Hepatocyte (in vitro differentiated cells): ENCODE results near the gene CELF5. TPM values are rescaled to one million over a fixed set of nuclear protein-coding genes. Genes with fewer than 3 reads are reported as not detected.
"Not testable (repeated sequence)": the region's sequence is repeated elsewhere in the genome, so short reads cannot be mapped to it uniquely, and the experiment has no call there.

Experiments
- DNase-seq: peaks from one replicate; pipeline ENCODE4 v3.0.0-alpha.2; 2016; ENCODE audit warnings: low spot score
- H2AFZ ChIP-seq: fragments of 200-600 bp; sonication (generic); 2 replicates; pipeline ENCODE4 v1.6.0; 2016; ENCODE audit warnings: antibody characterized with exemption, mild to moderate bottlenecking
- H3K27ac ChIP-seq: fragments of 200-600 bp; sonication (generic); 2 replicates; pipeline ENCODE4 v1.5.1; 2016; ENCODE audit warnings: mild to moderate bottlenecking
- H3K27me3 ChIP-seq: fragments of 200-600 bp; sonication (generic); 2 replicates; pipeline ENCODE4 v1.6.1; 2016
- H3K36me3 ChIP-seq: fragments of 200-600 bp; sonication (generic); replicated peaks from 2 replicates; pipeline ENCODE4 v1.5.1; 2016; ENCODE audit warnings: low read depth; ENCODE audit not compliant: insufficient read depth
- H3K4me1 ChIP-seq: fragments of 200-600 bp; sonication (generic); 2 replicates; pipeline ENCODE4 v1.5.1; 2016; ENCODE audit warnings: mild to moderate bottlenecking, moderate library complexity; ENCODE audit not compliant: insufficient read depth
- H3K4me2 ChIP-seq: fragments of 200-600 bp; sonication (generic); 2 replicates; pipeline ENCODE4 v1.6.0; 2016
- H3K4me3 ChIP-seq: fragments of 200-600 bp; sonication (generic); 2 replicates; pipeline ENCODE4 v1.5.1; 2016; ENCODE audit warnings: mild to moderate bottlenecking
- H3K79me2 ChIP-seq: fragments of 200-600 bp; sonication (generic); 2 replicates; pipeline ENCODE4 v1.6.0; 2017; ENCODE audit warnings: mild to moderate bottlenecking
- H3K9me2 ChIP-seq: fragments of 200-600 bp; sonication (generic); replicated peaks from 2 replicates; pipeline ENCODE4 v1.6.0; 2017; ENCODE audit warnings: mild to moderate bottlenecking; ENCODE audit not compliant: insufficient read depth
- H3K9me3 ChIP-seq: fragments of 200-600 bp; sonication (generic); 2 replicates; pipeline ENCODE4 v1.5.1; 2016; ENCODE audit warnings: low read depth, mild to moderate bottlenecking
- H4K20me1 ChIP-seq: fragments of 200-600 bp; sonication (generic); 2 replicates; pipeline ENCODE4 v1.6.0; 2016; ENCODE audit warnings: mild to moderate bottlenecking; ENCODE audit not compliant: insufficient read depth, poor library complexity, severe bottlenecking
- EZH2 ChIP-seq: fragments of 200-600 bp; sonication (generic); IDR thresholded peaks from 2 replicates; pipeline ENCODE4 v1.6.1; 2016; ENCODE audit warnings: antibody characterized with exemption, mild to moderate bottlenecking, borderline replicate concordance
- EZH2phosphoT487 ChIP-seq: fragments of 200-600 bp; sonication (generic); IDR thresholded peaks from one replicate; pipeline ENCODE4 v1.6.1; 2018; ENCODE audit warnings: antibody characterized with exemption, mild to moderate bottlenecking, low read depth, moderate library complexity; ENCODE audit not compliant: unreplicated experiment, severe bottlenecking
- WGBS: methylation state at CpG from one replicate; pipeline ENCODE4 v1.1.6; 2016; ENCODE audit warnings: low lambda C conversion rate; ENCODE audit errors: missing lambda C conversion rate; 5-methylcytosine and 5-hydroxymethylcytosine counted together
- polyA plus RNA-seq: library from polyadenylated mRNA; unstranded; fragments of >200 nt; fragmentation: Nextera tagmentation; extraction: Ambion mirVana; gene quantifications from 2 replicates; pipeline ENCODE4 v1.2.1, GENCODE V29; 2016
- total RNA-seq: library from RNA; depleted of rRNA; stranded (reverse); fragments of >200 nt; gene quantifications from 2 replicates; pipeline ENCODE4 v1.2.3, GENCODE V29; 2014
- TF ChIP-seq, protein P1 (sequence below): fragments of 200-600 bp; sonication (generic); IDR thresholded peaks from 2 replicates; pipeline ENCODE4 v1.5.1; 2016; ENCODE audit warnings: antibody characterized with exemption, mild to moderate bottlenecking; ENCODE audit not compliant: poor library complexity

Gene CELF5
- total and polyA plus RNA-seq, 2 experiments from 2014 or later: 0.03 to 0.17 TPM

DNA sequence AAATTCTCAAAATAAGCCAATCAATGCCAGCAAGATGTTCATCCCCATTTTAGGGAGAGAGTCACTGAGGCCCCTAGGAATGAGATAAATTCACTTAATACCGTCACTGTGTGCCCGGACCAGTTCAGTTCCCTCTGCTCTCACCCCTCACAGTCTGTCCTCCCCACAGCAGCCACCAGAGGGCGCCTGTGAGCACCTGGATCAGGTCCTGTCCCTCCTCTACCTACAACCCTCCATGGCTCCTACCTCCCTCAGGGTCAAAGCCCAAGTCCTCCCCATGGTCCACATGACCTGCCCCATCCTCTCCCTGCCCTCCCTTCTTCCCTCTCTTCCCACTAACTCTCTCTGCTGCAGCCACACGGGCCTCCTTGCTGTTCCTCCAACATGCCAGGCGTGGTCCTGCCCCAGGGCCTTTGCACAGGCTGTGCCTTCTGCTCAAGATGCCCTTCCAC is 100.0 kb downstream of the CELF5 start:
- H3K9me3 ChIP-seq: no peaks in the 10 kb centered on the region
- WGBS: 51% methylated on average over 5 of the region's 5 CpGs
- DNase-seq: no peak

DNA sequence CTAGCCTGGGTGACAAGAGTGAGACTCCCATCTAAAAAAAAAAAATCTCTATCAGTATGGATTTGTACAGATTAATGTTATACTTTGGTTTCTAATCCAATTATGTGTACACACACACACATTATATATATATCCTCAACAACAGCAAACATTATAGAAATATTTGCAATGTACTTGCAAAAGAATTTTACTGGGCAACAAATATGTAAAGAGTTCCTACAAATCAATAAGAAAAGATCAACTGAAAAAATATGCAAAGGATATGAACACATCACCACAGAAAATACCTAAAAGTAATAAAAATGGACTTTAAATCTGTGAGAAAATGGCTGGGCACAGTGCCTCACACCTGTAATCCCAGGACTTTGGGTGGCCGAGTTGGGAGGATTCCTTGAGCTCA is 101.0 kb downstream of the CELF5 start:
- WGBS: 95% methylated on average over 1 of the region's 1 CpG
- no peak for DNase-seq
- TF ChIP-seq EZH2 (no peak), EZH2phosphoT487 (no peak)
- TF ChIP-seq, protein P1, sequence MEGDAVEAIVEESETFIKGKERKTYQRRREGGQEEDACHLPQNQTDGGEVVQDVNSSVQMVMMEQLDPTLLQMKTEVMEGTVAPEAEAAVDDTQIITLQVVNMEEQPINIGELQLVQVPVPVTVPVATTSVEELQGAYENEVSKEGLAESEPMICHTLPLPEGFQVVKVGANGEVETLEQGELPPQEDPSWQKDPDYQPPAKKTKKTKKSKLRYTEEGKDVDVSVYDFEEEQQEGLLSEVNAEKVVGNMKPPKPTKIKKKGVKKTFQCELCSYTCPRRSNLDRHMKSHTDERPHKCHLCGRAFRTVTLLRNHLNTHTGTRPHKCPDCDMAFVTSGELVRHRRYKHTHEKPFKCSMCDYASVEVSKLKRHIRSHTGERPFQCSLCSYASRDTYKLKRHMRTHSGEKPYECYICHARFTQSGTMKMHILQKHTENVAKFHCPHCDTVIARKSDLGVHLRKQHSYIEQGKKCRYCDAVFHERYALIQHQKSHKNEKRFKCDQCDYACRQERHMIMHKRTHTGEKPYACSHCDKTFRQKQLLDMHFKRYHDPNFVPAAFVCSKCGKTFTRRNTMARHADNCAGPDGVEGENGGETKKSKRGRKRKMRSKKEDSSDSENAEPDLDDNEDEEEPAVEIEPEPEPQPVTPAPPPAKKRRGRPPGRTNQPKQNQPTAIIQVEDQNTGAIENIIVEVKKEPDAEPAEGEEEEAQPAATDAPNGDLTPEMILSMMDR: no peak

More for the DNA sequence above, 100.0 kb downstream of the CELF5 start:
- Histone ChIP-seq H3K27me3 (no peaks in the 10 kb centered on the region), H3K36me3 (no peaks in the 10 kb centered on the region), H2AFZ (no peak overlapping the region), H3K4me1 (no peaks in the 10 kb centered on the region), H3K79me2 (no peaks in the 10 kb centered on the region), H3K4me2 (no peak overlapping the region), H3K4me3 (no peak overlapping the region), H4K20me1 (no peaks in the 10 kb centered on the region), H3K9me2 (no peaks in the 10 kb centered on the region), H3K27ac (no peak overlapping the region)
- TF ChIP-seq EZH2phosphoT487 (no peak), EZH2 (no peak)
- TF ChIP-seq, protein P1: peak; percentile 52

DNA sequence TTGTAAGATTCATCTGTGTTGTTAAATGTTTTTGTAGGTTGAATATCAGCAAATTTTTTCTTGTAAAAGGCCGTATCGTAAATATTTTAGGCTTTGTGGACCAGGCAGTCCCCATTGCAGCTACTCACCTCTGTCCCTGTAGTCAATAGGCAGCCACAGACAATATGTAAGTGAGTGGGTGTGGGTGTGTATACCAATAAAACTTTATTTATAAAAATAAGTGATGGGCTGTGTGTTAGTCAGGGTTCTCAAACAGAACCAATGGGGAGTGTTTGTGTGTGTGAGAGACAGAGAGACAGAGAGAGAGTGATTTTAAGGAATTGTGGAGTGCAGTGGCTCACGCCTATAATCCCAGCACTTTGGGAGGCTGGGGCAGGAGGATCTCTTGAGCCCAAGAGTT is 104.3 kb downstream of the CELF5 start:
- 91% methylated on average over 3 of the region's 3 CpGs for WGBS
- Histone ChIP-seq H3K79me2 (no peaks in the 10 kb centered on the region), H3K4me2 (no peak overlapping the region), H3K27ac (no peak overlapping the region), H3K9me2 (no peaks in the 10 kb centered on the region), H4K20me1 (no peaks in the 10 kb centered on the region), H3K36me3 (no peaks in the 10 kb centered on the region), H2AFZ (no peak overlapping the region), H3K9me3 (no peaks in the 10 kb centered on the region), H3K4me3 (no peak overlapping the region), H3K27me3 (peaks cover 7% of the 10 kb centered on the region), H3K4me1 (no peaks in the 10 kb centered on the region)
- no peak for DNase-seq
- TF ChIP-seq EZH2phosphoT487 (no peak), EZH2 (no peak)
- TF ChIP-seq, protein P1: no peak

More for the DNA sequence above, 101.0 kb downstream of the CELF5 start:
- Histone ChIP-seq H3K4me1 (no peaks in the 10 kb centered on the region), H2AFZ (no peak overlapping the region), H3K36me3 (no peaks in the 10 kb centered on the region), H3K9me3 (no peaks in the 10 kb centered on the region), H3K27me3 (no peaks in the 10 kb centered on the region), H4K20me1 (no peaks in the 10 kb centered on the region), H3K4me3 (no peak overlapping the region), H3K4me2 (no peak overlapping the region), H3K9me2 (no peaks in the 10 kb centered on the region), H3K79me2 (no peaks in the 10 kb centered on the region), H3K27ac (no peak overlapping the region)

DNA sequence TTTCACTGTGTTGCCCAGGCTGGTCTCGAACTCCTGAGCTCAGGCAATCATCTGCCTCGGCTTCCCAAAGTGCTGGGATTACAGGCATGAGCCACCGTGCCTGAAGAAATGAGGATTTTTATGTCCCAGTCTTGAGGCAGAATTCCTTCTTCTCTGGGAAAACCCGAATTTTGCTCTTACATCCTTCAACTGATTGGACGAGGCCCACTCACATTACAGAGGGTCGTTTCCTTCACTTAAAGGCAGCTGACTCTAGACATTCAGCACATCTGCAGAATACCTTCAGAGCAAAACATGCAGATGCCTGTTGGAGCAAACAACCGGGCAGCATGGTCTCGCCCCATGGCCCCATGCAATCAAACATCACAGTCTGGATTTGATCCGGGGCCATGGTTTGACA is 105.6 kb downstream of the CELF5 start:
- Histone ChIP-seq H2AFZ (no peak overlapping the region), H3K4me3 (no peak overlapping the region), H3K4me1 (no peaks in the 10 kb centered on the region), H3K27me3 (peaks cover 7% of the 10 kb centered on the region), H3K36me3 (no peaks in the 10 kb centered on the region), H3K27ac (no peak overlapping the region), H3K79me2 (no peaks in the 10 kb centered on the region), H3K9me3 (no peaks in the 10 kb centered on the region), H3K4me2 (no peak overlapping the region), H3K9me2 (no peaks in the 10 kb centered on the region), H4K20me1 (no peaks in the 10 kb centered on the region)
- 90% methylated on average over 9 of the region's 9 CpGs for WGBS
- TF ChIP-seq EZH2phosphoT487: no peak
- TF ChIP-seq, protein P1: no peak
- TF ChIP-seq EZH2: no peak
- no peak for DNase-seq

DNA sequence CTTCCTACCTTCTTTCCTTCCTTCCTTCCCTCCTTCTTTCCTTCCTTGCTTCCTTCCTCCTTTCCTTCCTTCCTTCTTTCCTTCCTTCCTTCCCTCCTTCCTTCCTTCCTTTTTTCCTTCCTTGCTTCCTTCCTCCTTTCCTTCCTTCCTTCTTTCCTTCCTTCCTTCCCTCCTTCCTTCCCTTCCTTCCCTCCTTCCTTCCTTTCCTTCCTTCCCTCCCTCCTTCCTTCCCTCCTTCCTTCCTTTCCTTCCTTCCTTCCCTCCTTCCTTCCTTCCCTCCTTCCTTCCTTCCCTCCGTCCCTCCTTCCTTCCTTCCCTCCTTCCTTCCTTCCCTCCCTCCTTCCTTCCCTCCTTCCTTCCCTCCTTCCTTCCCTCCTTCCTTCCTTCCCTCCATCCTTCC is 107.8 kb downstream of the CELF5 start:
- H3K79me2 ChIP-seq, H3K4me3 ChIP-seq, H3K27me3 ChIP-seq, H3K4me2 ChIP-seq, H2AFZ ChIP-seq, DNase-seq, H3K9me3 ChIP-seq, H3K9me2 ChIP-seq, H3K36me3 ChIP-seq, H4K20me1 ChIP-seq, H3K27ac ChIP-seq: not testable (repeated sequence)
- peaks cover 20% of the 10 kb centered on the region for H3K4me1 ChIP-seq
- WGBS: no CpG with 5 or more reads among the region's 1 CpG
